GM19372 (cell line): ENCODE measurements around the gene PCDHGA8.
"Not testable (repeated sequence)": the region's sequence is repeated elsewhere in the genome, so short reads cannot be mapped to it uniquely, and the experiment has no call there.

Source experiments
- ATAC-seq: cut with Tn5 transposase; IDR thresholded peaks from one replicate; pipeline ENCODE4 v1.9.1; 2021; ENCODE audit warnings: mild to moderate bottlenecking, low read depth, moderate library complexity; ENCODE audit not compliant: unreplicated experiment

Gene PCDHGA8

DNA sequence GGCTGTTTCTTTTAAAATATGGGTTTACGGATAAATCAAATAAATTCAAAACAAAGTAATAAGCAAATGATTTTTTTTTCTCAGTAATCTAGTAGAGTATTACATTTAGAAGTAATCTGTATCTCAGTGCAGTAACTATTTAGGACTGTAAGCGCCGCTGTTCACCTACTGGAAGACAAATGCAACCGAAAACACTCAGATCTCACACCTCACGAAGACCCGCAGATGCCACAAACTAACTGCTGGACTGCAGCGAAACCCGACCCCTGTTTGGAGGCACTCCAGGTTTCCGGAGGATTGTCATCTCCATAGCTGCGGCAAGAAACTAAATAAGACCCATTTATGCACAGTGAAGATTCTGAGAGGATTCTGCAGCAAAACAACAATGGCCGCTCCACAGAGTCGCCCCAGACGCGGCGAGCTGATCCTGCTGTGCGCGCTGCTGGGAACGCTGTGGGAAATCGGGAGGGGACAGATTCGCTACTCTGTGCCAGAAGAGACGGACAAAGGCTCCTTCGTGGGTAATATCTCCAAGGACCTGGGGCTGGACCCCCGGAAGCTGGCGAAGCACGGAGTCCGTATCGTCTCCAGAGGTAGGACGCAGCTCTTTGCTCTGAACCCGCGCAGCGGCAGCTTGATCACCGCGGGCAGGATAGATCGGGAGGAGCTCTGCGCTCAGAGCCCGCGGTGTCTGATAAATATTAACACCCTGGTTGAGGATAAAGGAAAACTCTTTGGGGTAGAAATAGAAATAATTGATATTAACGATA, at the start of gene PCDHGA8:
Gene PCDHGA8, plus strand, starts transcription at position 205 of the 770 bp plus-strand sequence. Its CDS starts 181 bp downstream, at position 386.
- no peak for ATAC-seq

GRCh38 chr5:141342773-141343172, 49.7 kb upstream of the PCDHGA8 start:
- ATAC-seq = no peak

DNA sequence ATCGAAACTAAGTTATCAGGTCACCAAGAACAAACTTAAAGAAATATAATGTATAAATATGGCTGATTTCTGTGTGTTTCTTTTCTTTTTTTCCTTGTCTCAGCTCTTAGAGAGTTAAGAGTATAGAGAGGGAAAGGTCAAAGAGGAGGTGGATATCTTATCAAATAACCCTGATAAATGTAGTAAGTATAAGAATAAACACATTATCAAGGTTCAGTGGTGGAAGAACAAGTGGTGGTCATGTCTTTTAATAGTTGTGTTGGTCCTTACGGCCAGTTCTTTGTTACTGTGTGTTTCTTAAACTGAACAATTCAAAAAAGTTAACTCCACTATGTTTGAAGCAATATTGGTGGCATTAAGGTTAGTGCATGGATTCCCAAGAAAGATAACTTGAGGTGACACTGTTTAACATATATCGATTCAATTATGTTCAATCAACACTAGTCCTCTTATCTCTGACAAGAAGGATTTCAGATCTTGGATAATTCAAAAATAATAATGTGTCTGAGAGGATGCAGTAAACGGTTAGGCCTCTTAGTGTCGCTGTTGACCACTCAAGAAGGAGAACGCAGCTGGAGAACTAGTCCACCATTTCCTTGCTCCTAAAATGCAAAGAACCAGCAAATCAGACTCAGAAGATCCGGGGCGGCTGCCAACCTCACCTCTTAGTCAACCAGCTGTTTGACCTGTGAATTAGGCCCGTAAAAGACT, 49.0 kb upstream of the PCDHGA8 start, which contains the start of gene PCDHGA3:
Gene PCDHGA3, plus strand, starts transcription at position 588 of the 711 bp plus-strand sequence. CDS start 205 bp downstream, outside the sequence.
- ATAC-seq = no peak

DNA sequence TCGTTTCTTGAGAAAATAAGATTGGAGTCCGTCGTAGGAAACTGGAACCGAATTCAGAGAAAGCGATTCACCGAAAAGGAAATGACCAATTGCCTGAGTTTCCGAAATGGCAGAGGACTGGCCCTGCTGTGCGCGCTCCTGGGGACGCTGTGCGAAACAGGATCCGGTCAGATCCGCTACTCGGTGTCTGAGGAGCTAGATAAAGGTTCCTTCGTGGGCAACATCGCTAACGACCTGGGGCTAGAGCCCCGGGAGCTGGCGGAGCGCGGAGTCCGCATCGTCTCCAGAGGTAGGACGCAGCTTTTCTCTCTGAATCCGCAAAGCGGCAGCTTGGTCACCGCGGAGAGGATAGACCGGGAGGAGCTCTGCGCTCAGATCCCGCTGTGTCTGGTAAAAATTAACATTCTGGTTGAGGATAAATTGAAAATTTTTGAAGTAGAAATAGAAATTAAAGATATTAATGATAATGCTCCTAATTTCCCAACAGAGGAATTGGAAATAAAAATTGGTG, 48.4 kb upstream of the PCDHGA8 start:
- ATAC-seq = no peak

DNA sequence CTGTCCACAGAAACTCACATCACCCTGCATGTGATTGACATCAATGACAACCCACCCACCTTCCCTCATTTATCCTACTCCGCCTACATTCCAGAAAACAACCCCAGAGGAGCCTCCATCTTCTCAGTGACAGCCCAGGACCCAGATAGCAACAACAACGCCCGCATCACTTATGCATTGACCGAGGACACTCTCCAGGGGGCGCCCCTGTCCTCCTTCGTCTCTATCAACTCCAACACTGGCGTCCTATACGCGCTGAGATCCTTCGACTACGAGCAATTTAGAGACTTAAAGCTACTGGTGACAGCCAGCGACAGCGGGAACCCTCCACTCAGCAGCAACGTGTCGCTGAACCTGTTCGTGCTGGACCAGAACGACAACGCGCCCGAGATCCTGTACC, 47.1 kb upstream of the PCDHGA8 start:
- no peak for ATAC-seq

GRCh38 chr5:141346017-141346416, 46.4 kb upstream of the PCDHGA8 start:
- not testable (repeated sequence) for ATAC-seq

- no peak for ATAC-seq
These were observed 42.4 kb upstream of the PCDHGA8 start, which contains the start of gene PCDHGB1 for GRCh38 chr5:141349917-141350619. Gene PCDHGB1, plus strand, starts transcription at chr5:141350099. Its CDS starts 162 bp downstream, at chr5:141350261.

DNA sequence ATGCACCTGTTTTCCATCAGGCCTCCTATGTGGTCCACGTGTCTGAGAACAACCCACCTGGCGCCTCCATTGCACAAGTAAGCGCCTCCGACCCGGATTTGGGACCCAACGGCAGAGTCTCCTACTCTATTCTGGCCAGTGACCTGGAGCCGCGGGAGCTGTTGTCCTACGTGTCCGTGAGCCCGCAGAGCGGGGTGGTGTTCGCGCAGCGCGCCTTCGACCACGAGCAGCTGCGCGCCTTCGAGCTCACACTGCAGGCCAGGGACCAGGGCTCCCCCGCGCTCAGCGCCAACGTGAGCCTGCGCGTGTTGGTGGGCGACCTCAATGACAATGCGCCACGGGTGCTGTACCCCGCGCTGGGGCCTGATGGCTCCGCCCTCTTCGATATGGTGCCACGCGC, 40.8 kb upstream of the PCDHGA8 start:
- no peak for ATAC-seq

- ATAC-seq = no peak
These were observed 37.4 kb upstream of the PCDHGA8 start, which contains the start of gene PCDHGA4 for GRCh38 chr5:141354900-141355469. Gene PCDHGA4, plus strand, starts transcription at chr5:141355021. Its CDS starts 87 bp downstream, at chr5:141355108.

DNA sequence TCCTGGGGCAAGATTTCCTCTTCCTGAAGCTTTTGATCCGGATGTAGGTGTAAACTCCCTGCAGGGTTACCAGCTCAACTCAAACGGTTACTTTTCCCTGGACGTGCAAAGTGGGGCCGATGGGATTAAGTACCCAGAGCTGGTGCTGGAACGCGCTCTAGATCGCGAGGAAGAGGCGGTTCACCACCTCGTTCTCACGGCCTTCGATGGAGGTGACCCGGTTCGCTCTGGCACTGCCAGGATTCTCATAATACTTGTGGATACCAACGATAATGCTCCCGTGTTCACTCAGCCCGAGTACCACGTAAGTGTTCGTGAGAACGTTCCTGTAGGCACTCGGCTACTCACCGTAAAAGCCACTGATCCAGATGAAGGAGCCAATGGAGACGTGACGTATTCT, 36.8 kb upstream of the PCDHGA8 start:
- ATAC-seq = no peak

GRCh38 chr5:141356133-141356532, 36.3 kb upstream of the PCDHGA8 start:
- no peak for ATAC-seq

- ATAC-seq = no peak
These were observed 35.5 kb upstream of the PCDHGA8 start for GRCh38 chr5:141356950-141357349.

GRCh38 chr5:141359790-141360426, 32.5 kb upstream of the PCDHGA8 start, which contains the start of gene PCDHGB2:
Gene PCDHGB2, plus strand, starts transcription at chr5:141359994. Its CDS starts 142 bp downstream, at chr5:141360136.
- ATAC-seq = no peak

DNA sequence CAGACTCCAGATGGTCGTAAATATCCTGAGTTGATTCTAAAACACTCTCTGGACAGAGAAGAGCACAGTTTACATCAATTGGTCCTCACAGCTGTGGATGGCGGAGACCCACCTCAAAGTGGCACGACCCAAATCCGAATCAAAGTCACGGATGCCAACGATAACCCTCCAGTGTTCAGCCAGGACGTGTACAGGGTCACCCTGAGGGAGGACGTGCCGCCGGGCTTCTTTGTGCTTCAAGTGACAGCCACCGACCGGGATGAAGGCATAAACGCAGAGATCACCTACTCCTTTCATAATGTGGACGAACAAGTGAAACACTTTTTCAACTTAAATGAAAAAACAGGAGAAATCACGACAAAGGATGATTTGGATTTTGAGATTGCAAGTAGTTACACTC, 31.7 kb upstream of the PCDHGA8 start:
- ATAC-seq = no peak

GRCh38 chr5:141362719-141363118, 29.7 kb upstream of the PCDHGA8 start:
- ATAC-seq = no peak

GRCh38 chr5:141363952-141364660, 28.3 kb upstream of the PCDHGA8 start, which contains the start of gene PCDHGA5:
Gene PCDHGA5, plus strand, starts transcription at chr5:141364162. Its CDS starts 169 bp downstream, at chr5:141364331.
- no peak for ATAC-seq

- no peak for ATAC-seq
These were observed 26.2 kb upstream of the PCDHGA8 start for GRCh38 chr5:141366016-141366896.
